PFSK-1 (cell line): ENCODE measurements around the gene LIPC.

Experiments used
- FOXP2 ChIP-seq: optimal IDR thresholded peaks from 2 replicates; pipeline ENCODE3; 2011; ENCODE audit warnings: borderline replicate concordance, control low read depth, inconsistent platforms; ENCODE audit not compliant: insufficient read depth; ENCODE audit errors: extremely low read length, extremely low read depth
- POLR2AphosphoS5 ChIP-seq: IDR thresholded peaks from 2 replicates; pipeline ENCODE4 v1.6.1; 2012; ENCODE audit warnings: low read depth, mild to moderate bottlenecking, control low read depth, low read length, moderate library complexity
- REST ChIP-seq, 2 experiments: IDR thresholded peaks; 2 replicates each; pipeline versions ENCODE4 v1.6.1 to v1.8.0; 2011 to 2012; ENCODE audit warnings: low read depth in 2 of 2, low read length in 2 of 2, control low read depth in 1 of 2, inconsistent platforms in 1 of 2, mild to moderate bottlenecking in 1 of 2, moderate library complexity in 1 of 2; ENCODE audit not compliant: insufficient read depth in 1 of 2
- SIN3A ChIP-seq: IDR thresholded peaks from 2 replicates; pipeline ENCODE4 v1.6.1; 2012; ENCODE audit warnings: mild to moderate bottlenecking, low read length, moderate library complexity, borderline replicate concordance; ENCODE audit not compliant: insufficient read depth
- TAF1 ChIP-seq: IDR thresholded peaks from 2 replicates; pipeline ENCODE4 v1.6.1; 2012; ENCODE audit warnings: low read length, control low read depth, borderline replicate concordance; ENCODE audit not compliant: insufficient read depth

Gene LIPC

GRCh38 chr15:58462547-58462946, 30.8 kb downstream of the LIPC start:
- TF ChIP-seq FOXP2 (no peak), REST (IDR thresholded peaks at IDR 0.05; ENCODE audit: insufficient read depth in 1 of 2, low read depth in 2 of 2, low read length in 2 of 2) (no peak), POLR2AphosphoS5 (no peak), TAF1 (no peak), SIN3A (no peak)

GRCh38 chr15:58462973-58463663, 31.3 kb downstream of the LIPC start:
- TF ChIP-seq SIN3A (no peak), FOXP2 (no peak), TAF1 (no peak), POLR2AphosphoS5 (no peak), REST (IDR thresholded peaks at IDR 0.05; ENCODE audit: insufficient read depth in 1 of 2, low read depth in 2 of 2, low read length in 2 of 2) (no peak)

- TF ChIP-seq POLR2AphosphoS5, result no peak
- no peak for TF ChIP-seq REST (IDR thresholded peaks at IDR 0.05; ENCODE audit: insufficient read depth in 1 of 2, low read depth in 2 of 2, low read length in 2 of 2)
- no peak for TF ChIP-seq SIN3A
- no peak for TF ChIP-seq FOXP2
- no peak for TF ChIP-seq TAF1
These were observed 32.2 kb downstream of the LIPC start for GRCh38 chr15:58463815-58464650.

- no peak for TF ChIP-seq TAF1
- TF ChIP-seq FOXP2, result no peak
- TF ChIP-seq REST (IDR thresholded peaks at IDR 0.05; ENCODE audit: insufficient read depth in 1 of 2, low read depth in 2 of 2, low read length in 2 of 2), result no peak
- TF ChIP-seq SIN3A, result no peak
- TF ChIP-seq POLR2AphosphoS5, result no peak
These were observed 33.3 kb downstream of the LIPC start for GRCh38 chr15:58465070-58465469.
